Esophagus muscularis mucosa (tissue), 4 donors: ENCODE results near the gene DISP2. TPM values are rescaled to one million over a fixed set of nuclear protein-coding genes. Genes with fewer than 3 reads are reported as not detected.

Experiments
- DNase-seq: peaks from one replicate; pipeline ENCODE4 v3.0.0-alpha.2; 2017; ENCODE audit errors: extremely low spot score
- H3K27ac ChIP-seq, 4 donors: fragments of 200-600 bp; sonication (generic); replicated peaks in 1 of 4; 1 replicate in 3 of 4; 2 replicates in 1 of 4; pipeline ENCODE4 v1.5.1; 2016 to 2019; ENCODE audit warnings: mild to moderate bottlenecking in 1 of 4
- H3K27me3 ChIP-seq, 4 donors: fragments of 200-600 bp; sonication (generic); one replicate each; pipeline versions ENCODE4 v1.5.1 to v1.6.0; 2016 to 2019
- H3K36me3 ChIP-seq, 4 donors: fragments of 200-600 bp; sonication (generic); one replicate each; pipeline ENCODE4 v1.5.1; 2016 to 2019
- H3K4me1 ChIP-seq, 4 donors: fragments of 200-600 bp; sonication (generic); one replicate each; pipeline ENCODE4 v1.5.1; 2016 to 2019
- H3K4me3 ChIP-seq, 4 donors: fragments of 200-600 bp; sonication (generic); 1 replicate in 2 of 4; 2 replicates in 2 of 4; pipeline ENCODE4 v1.5.1; 2016 to 2019; ENCODE audit warnings: mild to moderate bottlenecking in 4 of 4, moderate library complexity in 1 of 4
- H3K9me3 ChIP-seq, 4 donors: fragments of 200-600 bp; sonication (generic); 1 replicate in 3 of 4; 2 replicates in 1 of 4; pipeline ENCODE4 v1.5.1; 2016 to 2019
- EP300 ChIP-seq: sonication (generic); formaldehyde crosslinking; IDR thresholded peaks from one replicate; pipeline ENCODE4 v1.6.1; 2017; ENCODE audit warnings: antibody characterized with exemption
- POLR2A ChIP-seq: fragments of 450-650 bp; IDR thresholded peaks from one replicate; pipeline ENCODE4 v1.6.1; 2017; ENCODE audit warnings: antibody characterized with exemption, moderate library complexity, mild to moderate bottlenecking, low read depth
- POLR2AphosphoS5 ChIP-seq, 2 donors: sonication (generic); formaldehyde crosslinking; IDR thresholded peaks; one replicate each; pipeline ENCODE4 v1.6.1; 2017; ENCODE audit warnings: antibody characterized with exemption in 2 of 2
- WGBS: methylation state at CpG from one replicate; pipeline ENCODE4 v1.1.5; 2018; 5-methylcytosine and 5-hydroxymethylcytosine counted together
- intact Hi-C: fragments of 100-400 bp; cut with DNase I; formaldehyde crosslinking; loops from one replicate; pipeline ENCODE4 v1.15.1; 2023
- total RNA-seq, 4 donors: library from RNA; depleted of rRNA; stranded (reverse); fragments of >200 nt; gene quantifications; one replicate each; pipeline versions ENCODE4 v1.1.0 to v1.2.1, GENCODE V29; 2016
- TF ChIP-seq, protein P1 (sequence below), 3 experiments: fragments of 200-600 bp in 2 of 3; fragments of 450-650 bp in 1 of 3; sonication (generic) in 2 of 3; IDR thresholded peaks; one replicate each; pipeline ENCODE4 v1.5.1; 2017 to 2019; ENCODE audit warnings: antibody characterized with exemption in 3 of 3, mild to moderate bottlenecking in 2 of 3, moderate library complexity in 1 of 3

The DISP2 gene
- total RNA-seq, 4 donors from 2014 or later = 0.13 to 0.42 (median 0.26) TPM

DNA sequence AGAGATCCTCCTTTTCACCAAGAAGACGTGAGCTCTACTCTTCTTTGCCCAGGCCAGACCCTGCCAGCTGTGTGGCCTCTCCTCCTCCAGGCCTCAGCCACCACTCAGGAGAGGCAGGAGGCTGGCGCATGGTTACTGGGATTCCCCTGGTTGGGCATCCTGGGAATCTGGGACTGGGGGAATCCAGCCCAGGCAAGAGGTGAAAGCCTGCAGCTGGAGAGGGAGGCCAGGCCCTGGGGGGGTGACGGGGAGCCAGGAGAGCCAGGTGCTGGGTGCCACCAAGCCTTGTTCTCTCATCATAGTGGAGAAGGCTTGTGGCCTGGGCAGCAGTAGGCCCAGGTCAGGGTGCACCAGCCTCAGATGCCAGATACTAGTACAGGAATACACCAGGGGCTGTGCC is 23.5 kb upstream of the DISP2 start:
- peaks cover 85 to 100% (median 99%) of the 10 kb centered on the region in 4 donors for H3K4me1 ChIP-seq
- TF ChIP-seq, protein P1, sequence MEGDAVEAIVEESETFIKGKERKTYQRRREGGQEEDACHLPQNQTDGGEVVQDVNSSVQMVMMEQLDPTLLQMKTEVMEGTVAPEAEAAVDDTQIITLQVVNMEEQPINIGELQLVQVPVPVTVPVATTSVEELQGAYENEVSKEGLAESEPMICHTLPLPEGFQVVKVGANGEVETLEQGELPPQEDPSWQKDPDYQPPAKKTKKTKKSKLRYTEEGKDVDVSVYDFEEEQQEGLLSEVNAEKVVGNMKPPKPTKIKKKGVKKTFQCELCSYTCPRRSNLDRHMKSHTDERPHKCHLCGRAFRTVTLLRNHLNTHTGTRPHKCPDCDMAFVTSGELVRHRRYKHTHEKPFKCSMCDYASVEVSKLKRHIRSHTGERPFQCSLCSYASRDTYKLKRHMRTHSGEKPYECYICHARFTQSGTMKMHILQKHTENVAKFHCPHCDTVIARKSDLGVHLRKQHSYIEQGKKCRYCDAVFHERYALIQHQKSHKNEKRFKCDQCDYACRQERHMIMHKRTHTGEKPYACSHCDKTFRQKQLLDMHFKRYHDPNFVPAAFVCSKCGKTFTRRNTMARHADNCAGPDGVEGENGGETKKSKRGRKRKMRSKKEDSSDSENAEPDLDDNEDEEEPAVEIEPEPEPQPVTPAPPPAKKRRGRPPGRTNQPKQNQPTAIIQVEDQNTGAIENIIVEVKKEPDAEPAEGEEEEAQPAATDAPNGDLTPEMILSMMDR (IDR thresholded peaks at IDR 0.05) = no peak
- TF ChIP-seq POLR2AphosphoS5 (IDR thresholded peaks at IDR 0.05) (no peak), EP300 (no peak), POLR2A (no peak)
- H3K9me3 ChIP-seq = no peaks in the 10 kb centered on the region
- no peak for DNase-seq
- H3K36me3 ChIP-seq = peaks cover 8 to 36% (median 26%) of the 10 kb centered on the region in 4 donors
- WGBS = 56% methylated on average over 2 of the region's 3 CpGs
- intact Hi-C loops = no loop called here
- H3K27ac ChIP-seq = peak overlapping the region; percentile 96 to 98 (median 98)
- no peaks in the 10 kb centered on the region for H3K27me3 ChIP-seq
- H3K4me3 ChIP-seq = no peak overlapping the region

DNA sequence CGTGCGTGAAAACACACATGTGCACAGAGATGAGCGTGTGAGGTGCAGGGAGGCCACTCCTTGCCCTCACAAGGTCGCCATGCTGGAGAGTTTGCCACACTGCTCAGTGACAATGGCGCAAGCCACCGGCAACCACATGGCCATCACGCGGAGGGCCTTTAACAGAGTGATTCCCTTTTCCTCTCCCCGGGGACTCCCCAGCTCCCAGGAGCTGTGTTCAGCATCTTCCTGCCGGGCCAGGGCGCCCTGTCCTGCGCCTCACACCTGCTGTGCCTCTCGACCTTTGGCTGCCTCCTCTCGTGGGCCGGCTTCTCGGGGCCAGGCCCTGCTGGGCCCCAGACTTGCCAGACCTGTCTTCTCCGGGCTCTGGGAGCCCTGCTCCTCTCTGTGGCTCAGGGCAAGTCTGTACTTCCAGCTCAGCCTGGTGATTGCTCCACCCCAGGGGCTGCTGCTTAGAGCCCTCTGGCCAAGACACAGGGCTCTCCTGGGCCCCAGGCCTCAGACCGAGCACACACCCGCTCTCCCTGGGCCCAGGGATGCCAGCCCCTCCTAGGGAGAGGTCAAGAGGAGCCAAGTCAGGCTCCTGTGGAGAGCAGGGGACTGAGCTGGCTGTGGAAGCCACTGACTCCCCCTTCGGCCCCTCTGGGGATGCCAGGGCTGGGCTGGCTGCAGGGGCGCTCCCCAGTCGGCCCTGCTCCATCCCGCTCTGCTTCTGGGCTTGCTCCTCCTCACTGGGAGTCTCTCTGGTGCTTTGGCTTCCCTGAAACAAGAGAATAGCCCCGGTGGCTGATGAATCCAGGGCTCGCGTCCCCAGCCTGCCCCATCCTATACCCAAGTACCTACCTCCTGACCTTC is 22.9 kb upstream of the DISP2 start:
- TF ChIP-seq POLR2A (no peak), EP300 (no peak), POLR2AphosphoS5 (IDR thresholded peaks at IDR 0.05) (no peak)
- TF ChIP-seq, protein P1 (IDR thresholded peaks at IDR 0.05) = no peak
- H3K27ac ChIP-seq = peak overlapping the region; percentile 96 to 98 (median 98)
- no peaks in the 10 kb centered on the region for H3K27me3 ChIP-seq
- peaks cover 83 to 100% (median 99%) of the 10 kb centered on the region in 4 donors for H3K4me1 ChIP-seq
- peaks cover 8 to 36% (median 26%) of the 10 kb centered on the region in 4 donors for H3K36me3 ChIP-seq
- no peaks in the 10 kb centered on the region for H3K9me3 ChIP-seq
- 86% methylated on average over 13 of the region's 26 CpGs for WGBS
- intact Hi-C loops = no loop called here
- H3K4me3 ChIP-seq = no peak overlapping the region
- no peak for DNase-seq

DNA sequence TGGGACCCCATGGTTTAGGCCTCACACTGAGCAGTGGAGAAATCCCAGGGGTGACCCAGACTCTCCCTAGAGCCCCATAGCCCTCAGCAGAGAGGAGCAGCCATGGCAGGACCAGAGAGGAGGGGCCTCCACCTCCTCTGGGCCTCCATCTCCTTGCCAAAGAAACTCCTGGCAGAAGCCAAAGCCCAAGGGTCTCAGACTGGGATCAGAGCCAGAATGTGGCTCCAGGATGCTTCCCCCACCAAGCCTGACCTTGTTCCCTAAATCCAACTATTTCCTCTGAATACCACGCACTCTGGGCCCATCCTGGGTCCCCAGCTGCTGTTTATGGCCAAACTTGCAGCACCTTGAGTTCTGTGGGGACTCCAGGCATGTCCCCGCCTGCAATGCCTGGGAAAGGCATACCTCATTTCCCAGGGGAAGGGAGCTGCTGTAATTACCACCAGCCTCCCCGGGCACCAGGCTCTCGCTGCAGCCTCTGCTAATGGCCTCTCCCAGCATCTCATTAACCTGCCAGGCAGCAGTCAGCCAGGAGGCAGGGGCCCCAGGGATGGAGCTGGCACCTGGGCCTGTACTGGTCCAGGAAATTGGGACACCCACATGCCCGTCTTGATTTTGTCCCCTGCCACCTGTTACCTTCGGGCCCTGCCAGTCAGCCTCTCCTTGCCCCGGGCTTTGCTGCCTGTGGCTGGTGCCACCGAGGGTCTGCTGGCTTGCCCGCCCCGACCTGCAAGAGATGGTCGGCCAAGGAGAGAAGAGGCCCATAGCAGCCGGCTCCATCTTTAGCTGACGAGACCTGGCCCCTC is 21.9 kb upstream of the DISP2 start:
- H3K4me1 ChIP-seq = peaks cover 83 to 100% (median 99%) of the 10 kb centered on the region in 4 donors
- no peaks in the 10 kb centered on the region for H3K27me3 ChIP-seq
- WGBS = 78% methylated on average over 4 of the region's 13 CpGs
- no peaks in the 10 kb centered on the region for H3K9me3 ChIP-seq
- intact Hi-C loops = no loop called here
- no peak overlapping the region for H3K4me3 ChIP-seq
- peak overlapping the region; percentile 96 to 98 (median 98) for H3K27ac ChIP-seq
- TF ChIP-seq EP300 (no peak), POLR2A (no peak), POLR2AphosphoS5 (IDR thresholded peaks at IDR 0.05) (no peak)
- TF ChIP-seq, protein P1 (IDR thresholded peaks at IDR 0.05) = no peak
- no peak for DNase-seq
- H3K36me3 ChIP-seq = peaks cover 8 to 36% (median 26%) of the 10 kb centered on the region in 4 donors

DNA sequence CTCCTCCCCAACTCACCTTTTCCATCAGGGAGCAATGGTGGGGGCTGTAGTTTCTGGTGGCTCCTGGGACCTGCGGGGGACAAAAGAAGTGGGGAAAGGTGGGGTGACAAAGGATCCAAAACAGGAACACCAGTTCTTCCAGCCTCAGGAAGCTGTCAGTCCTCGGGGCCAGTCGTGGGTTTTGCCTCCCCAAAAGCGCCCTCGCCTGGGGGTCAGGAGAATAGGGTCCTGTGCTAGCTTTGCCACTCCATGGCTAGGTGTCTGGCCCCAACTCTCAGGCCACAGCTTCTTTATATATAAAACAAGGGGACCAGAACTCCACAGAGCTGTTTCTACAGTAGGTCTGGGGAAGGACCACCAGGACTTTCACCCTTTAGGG is 21.3 kb upstream of the DISP2 start:
- intact Hi-C loops = no loop called here
- Histone ChIP-seq H3K27ac (peak overlapping the region; percentile 96 to 98 (median 98)), H3K36me3 (peaks cover 8 to 36% (median 26%) of the 10 kb centered on the region in 4 donors), H3K4me3 (no peak overlapping the region), H3K9me3 (no peaks in the 10 kb centered on the region), H3K27me3 (no peaks in the 10 kb centered on the region), H3K4me1 (peaks cover 83 to 100% (median 100%) of the 10 kb centered on the region in 4 donors)
- TF ChIP-seq, protein P1 (IDR thresholded peaks at IDR 0.05) = peak in 1 of 3 experiments; percentile 6
- no peak for TF ChIP-seq POLR2AphosphoS5 (IDR thresholded peaks at IDR 0.05)
- WGBS = 73% methylated on average over 5 of the region's 5 CpGs
- no peak for DNase-seq
